Measurements from ENCODE around the gene TEAD3. TPM values are rescaled to one million over a fixed set of nuclear protein-coding genes. Genes with fewer than 3 reads are reported as not detected.

TEAD3 gene
- total and polyA plus RNA-seq, 2 of the 4 experiments (the other 2 are of a cell fraction): 5.2 to 28.0 TPM

DNA sequence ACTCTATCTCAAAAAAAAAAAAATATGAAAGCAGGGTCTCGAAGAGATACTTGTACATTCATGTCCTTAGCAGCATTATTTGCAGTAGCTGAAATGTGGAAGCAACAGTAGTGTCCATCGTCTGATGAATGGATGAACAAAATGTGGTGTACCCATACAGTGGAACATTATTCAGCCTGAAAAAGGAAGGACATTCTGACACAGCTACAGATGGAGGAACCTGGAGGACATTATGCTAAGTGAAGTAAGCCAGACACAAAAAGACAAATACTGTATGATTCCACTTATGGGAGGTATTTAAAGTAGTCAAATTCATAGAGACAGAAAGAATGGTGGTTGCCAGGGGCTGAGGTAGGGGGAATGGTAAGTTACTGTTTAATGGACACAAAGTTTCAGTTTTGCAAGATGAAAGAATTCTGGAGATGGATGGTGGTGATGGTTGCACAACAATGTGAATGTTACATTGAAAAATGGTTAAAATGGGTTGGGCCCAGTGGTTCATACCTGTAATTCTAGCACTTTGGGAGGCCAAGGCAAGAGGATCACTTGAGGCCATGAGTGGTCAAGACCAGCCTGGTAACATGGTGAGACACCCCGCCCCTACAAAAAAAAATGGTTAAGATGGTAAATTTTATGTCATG is 27.6 kb upstream of the TEAD3 start:
- WGBS, 2 experiments (ENCODE audit: extremely low coverage in 2 of 2, insufficient read length in 1 of 2): no CpG with 5 or more reads among the region's 3 CpGs
- no peak overlapping the region for H3K27ac ChIP-seq (ENCODE audit: insufficient read depth, low read length)
- no TSS peak for BruUV-seq (replicated peaks)

More for the DNA sequence above, 27.6 kb upstream of the TEAD3 start:
- Histone ChIP-seq H3K4ac (ENCODE audit: low read depth, low read length) (no peak overlapping the region), H4K8ac (ENCODE audit: low read depth in 2 of 2, low read length in 2 of 2) (no peak overlapping the region), H2BK20ac (ENCODE audit: low read depth, low read length) (no peak overlapping the region), H3K23ac (ENCODE audit: low read depth, low read length) (no peak overlapping the region), H2AFZ (replicated peaks; ENCODE audit: low read length, poor library complexity) (no peak overlapping the region), H2BK120ac (ENCODE audit: low read depth, low read length) (no peak overlapping the region), H3K4me1 (ENCODE audit: control insufficient read depth, insufficient read depth, low read length) (no peaks in the 10 kb centered on the region), H2BK15ac (ENCODE audit: low read depth, low read length) (no peak overlapping the region), H3K27me3 (ENCODE audit: control insufficient read depth, insufficient read depth, low read length) (peaks cover 15% of the 10 kb centered on the region), H3K14ac (replicated peaks; ENCODE audit: low read depth, low read length) (no peak overlapping the region), H3K56ac (ENCODE audit: extremely low read depth, insufficient read depth, low read length) (no peak overlapping the region), H3K4me3 (ENCODE audit: insufficient read depth, low read depth, low read length) (no peak overlapping the region), H2AK9ac (replicated peaks; ENCODE audit: low read depth, low read length, poor library complexity) (no peak overlapping the region), H3K4me2 (ENCODE audit: low read depth, low read length) (no peak overlapping the region), H2AK5ac (ENCODE audit: low read depth, low read length) (no peak overlapping the region), H3K36me3 (ENCODE audit: control insufficient read depth, insufficient read depth, low read length) (no peaks in the 10 kb centered on the region), H4K20me1 (ENCODE audit: insufficient read depth, low read length) (no peaks in the 10 kb centered on the region), H3K79me1 (ENCODE audit: low read depth in 1 of 2, low read length in 2 of 2) (no peaks in the 10 kb centered on the region), H3K9me1 (ENCODE audit: insufficient read depth, low read length) (no peaks in the 10 kb centered on the region), H3K9ac (ENCODE audit: low read depth, low read length) (no peak overlapping the region), H4K91ac (ENCODE audit: insufficient read depth, low read depth, low read length) (no peak overlapping the region), H2BK5ac (ENCODE audit: low read depth, low read length, poor library complexity, severe bottlenecking) (no peak overlapping the region), H4K5ac (ENCODE audit: low read depth, low read length) (no peak overlapping the region), H3K18ac (ENCODE audit: low read depth, low read length) (no peak overlapping the region), H3K9me3 (ENCODE audit: control insufficient read depth, insufficient read depth, low read length) (no peaks in the 10 kb centered on the region)
- TF ChIP-seq CHD1 (IDR thresholded peaks at IDR 0.05; ENCODE audit: low read depth, low read length) (no peak), FOS (IDR thresholded peaks at IDR 0.05; ENCODE audit: low read depth, low read length) (no peak), CEBPB (IDR thresholded peaks at IDR 0.05; ENCODE audit: low read depth, low read length) (peak; percentile 39; the same call in 1 of the 2 replicates), BHLHE40 (IDR thresholded peaks at IDR 0.05; ENCODE audit: low read depth, low read length) (no peak)
- in situ Hi-C loops (cut with MboI; ENCODE audit: low sequenced_read_pairs) (loop anchor here (5.0 to 25.0 kb wide), 3 partner anchors 43 to 438 kb away; partner anchors contain the start of gene ARMC12), dilution Hi-C loops (cut with HindIII; ENCODE audit: low sequenced_read_pairs, unreplicated experiment) (no loop called here), intact Hi-C loops (cut with micrococcal nuclease) (loop anchor here (5.0 kb wide), 2 partner anchors 58 to 573 kb away; no protein-coding TSS in a partner anchor)
- CTCF ChIA-PET: interaction anchor here (1.5 kb wide), 1 partner anchor 212 kb away, joined by 5 read pairs; the partner anchor contains the start of gene ARMC12
- DNase-seq (no peak), ATAC-seq (ENCODE audit: low read depth) (no peak)
- POLR2A ChIA-PET (ENCODE audit: unreplicated experiment): no interaction called here
